ENCODE measurements around the gene HSPG2. TPM values are rescaled to one million over a fixed set of nuclear protein-coding genes. Genes with fewer than 3 reads are reported as not detected.

The HSPG2 gene
- total RNA-seq, 1 experiment from 2014 or later, result 35.1 TPM

GRCh38 chr1:21851430-21852250 is 85.5 kb downstream of the HSPG2 start:
- Histone ChIP-seq H2AFZ (ENCODE audit: low read length) (no peak overlapping the region), H4K20me1 (ENCODE audit: low read length) (no peaks in the 10 kb centered on the region), H3K36me3 (ENCODE audit: low read depth, low read length) (peaks cover 6% of the 10 kb centered on the region; the same call in 1 of the 2 replicates), H3K4me1 (ENCODE audit: insufficient read depth, low read length) (no peaks in the 10 kb centered on the region), H3K4me2 (ENCODE audit: low read length) (no peak overlapping the region), H3K27ac (ENCODE audit: low read length) (no peak overlapping the region), H3K27me3 (ENCODE audit: low read length) (no peaks in the 10 kb centered on the region), H3K4me3 (ENCODE audit: low read length) (no peak overlapping the region), H3K79me2 (ENCODE audit: low read length) (no peaks in the 10 kb centered on the region), H3K9me2 (replicated peaks; ENCODE audit: low read length) (no peaks in the 10 kb centered on the region), H3K9me3 (ENCODE audit: low read length) (no peaks in the 10 kb centered on the region), H3F3A (ENCODE audit: low read length, unreplicated experiment) (no peaks in the 10 kb centered on the region), H3K9ac (ENCODE audit: low read length) (no peak overlapping the region)
- TF ChIP-seq EZH2 (IDR thresholded peaks at IDR 0.05; ENCODE audit: low read length, unreplicated experiment) (no peak), EZH2phosphoT487 (IDR thresholded peaks at IDR 0.05; ENCODE audit: borderline replicate concordance, low read length) (no peak)
- TF ChIP-seq, protein P1, sequence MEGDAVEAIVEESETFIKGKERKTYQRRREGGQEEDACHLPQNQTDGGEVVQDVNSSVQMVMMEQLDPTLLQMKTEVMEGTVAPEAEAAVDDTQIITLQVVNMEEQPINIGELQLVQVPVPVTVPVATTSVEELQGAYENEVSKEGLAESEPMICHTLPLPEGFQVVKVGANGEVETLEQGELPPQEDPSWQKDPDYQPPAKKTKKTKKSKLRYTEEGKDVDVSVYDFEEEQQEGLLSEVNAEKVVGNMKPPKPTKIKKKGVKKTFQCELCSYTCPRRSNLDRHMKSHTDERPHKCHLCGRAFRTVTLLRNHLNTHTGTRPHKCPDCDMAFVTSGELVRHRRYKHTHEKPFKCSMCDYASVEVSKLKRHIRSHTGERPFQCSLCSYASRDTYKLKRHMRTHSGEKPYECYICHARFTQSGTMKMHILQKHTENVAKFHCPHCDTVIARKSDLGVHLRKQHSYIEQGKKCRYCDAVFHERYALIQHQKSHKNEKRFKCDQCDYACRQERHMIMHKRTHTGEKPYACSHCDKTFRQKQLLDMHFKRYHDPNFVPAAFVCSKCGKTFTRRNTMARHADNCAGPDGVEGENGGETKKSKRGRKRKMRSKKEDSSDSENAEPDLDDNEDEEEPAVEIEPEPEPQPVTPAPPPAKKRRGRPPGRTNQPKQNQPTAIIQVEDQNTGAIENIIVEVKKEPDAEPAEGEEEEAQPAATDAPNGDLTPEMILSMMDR (conservative IDR thresholded peaks at IDR 0.05; ENCODE audit: low read depth, low read length), result no peak
- intact Hi-C loops (cut with micrococcal nuclease), result no loop called here
- ChIA-PET CTCF (no interaction called here), POLR2A (ENCODE audit: unreplicated experiment) (no interaction called here)
- DNase-seq (no peak), ATAC-seq (no peak)
- TSS peak; percentile 7 for BruUV-seq (replicated peaks)

DNA sequence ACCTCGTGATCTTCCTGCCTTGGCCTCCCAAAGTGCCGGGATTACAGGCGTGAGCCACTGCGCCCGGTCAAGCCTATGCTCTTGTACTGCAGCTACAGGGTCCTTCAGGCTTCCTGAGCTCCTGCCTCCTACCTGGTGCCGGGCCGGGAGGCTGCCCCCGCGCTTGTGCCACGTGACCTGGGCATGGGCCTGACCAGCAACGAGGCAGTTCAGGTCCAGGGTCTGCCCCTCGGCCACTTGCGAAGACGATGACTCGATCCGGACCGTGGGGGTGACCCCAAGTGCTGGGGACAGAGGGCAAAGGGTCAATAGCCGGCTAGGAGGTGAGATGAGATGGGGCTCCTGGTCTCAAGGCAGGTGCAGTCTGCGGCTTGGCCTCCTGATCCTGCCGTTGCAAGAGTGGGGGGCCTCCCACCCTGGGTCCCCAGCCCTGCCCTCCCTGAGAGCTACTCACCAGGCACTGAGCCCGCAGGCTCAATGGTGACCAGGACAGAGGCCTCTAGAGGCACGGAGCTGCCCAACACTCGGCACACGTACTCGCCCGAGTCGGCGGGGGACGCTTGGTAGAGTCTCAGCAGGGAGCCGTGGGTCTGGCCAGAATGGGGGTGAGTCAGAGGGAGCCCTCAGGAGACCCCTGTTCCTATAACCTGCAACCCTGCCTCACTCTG is 87.1 kb downstream of the HSPG2 start:
- ChIA-PET CTCF (no interaction called here), POLR2A (ENCODE audit: unreplicated experiment) (no interaction called here)
- Histone ChIP-seq H3K79me2 (ENCODE audit: low read length) (no peaks in the 10 kb centered on the region), H3F3A (ENCODE audit: low read length, unreplicated experiment) (no peaks in the 10 kb centered on the region), H3K4me1 (ENCODE audit: insufficient read depth, low read length) (no peaks in the 10 kb centered on the region), H3K27me3 (ENCODE audit: low read length) (no peaks in the 10 kb centered on the region), H3K9ac (ENCODE audit: low read length) (no peak overlapping the region), H4K20me1 (ENCODE audit: low read length) (no peaks in the 10 kb centered on the region), H3K9me2 (replicated peaks; ENCODE audit: low read length) (no peaks in the 10 kb centered on the region), H2AFZ (ENCODE audit: low read length) (no peak overlapping the region), H3K4me2 (ENCODE audit: low read length) (no peak overlapping the region), H3K27ac (ENCODE audit: low read length) (no peak overlapping the region), H3K4me3 (ENCODE audit: low read length) (no peak overlapping the region), H3K9me3 (ENCODE audit: low read length) (no peaks in the 10 kb centered on the region), H3K36me3 (ENCODE audit: low read depth, low read length) (peaks cover 5% of the 10 kb centered on the region; the same call in 1 of the 2 replicates)
- no TSS peak for BruUV-seq (replicated peaks)
- TF ChIP-seq EZH2phosphoT487 (IDR thresholded peaks at IDR 0.05; ENCODE audit: borderline replicate concordance, low read length), result no peak
- TF ChIP-seq, protein P1 (conservative IDR thresholded peaks at IDR 0.05; ENCODE audit: low read depth, low read length), result no peak
- TF ChIP-seq EZH2 (IDR thresholded peaks at IDR 0.05; ENCODE audit: low read length, unreplicated experiment), result no peak
- no peak for DNase-seq
- intact Hi-C loops (cut with micrococcal nuclease), result no loop called here
- ATAC-seq, result no peak

Measured in PC-3 (cell line).